Stomach (tissue), 4 donors: ENCODE data around the gene TRAF3IP3.

ENCODE experiments used
- POLR2A ChIP-seq, 4 donors: fragments of 450-650 bp; IDR thresholded peaks; one replicate each; pipeline ENCODE4 v1.6.1; 2016; ENCODE audit warnings: antibody characterized with exemption in 4 of 4, control low read depth in 2 of 4, mild to moderate bottlenecking in 1 of 4, moderate library complexity in 1 of 4
- POLR2AphosphoS5 ChIP-seq, 3 donors: sonication (generic); formaldehyde crosslinking; IDR thresholded peaks; one replicate each; pipeline ENCODE4 v1.6.1; 2016; ENCODE audit warnings: antibody characterized with exemption in 3 of 3

- TF ChIP-seq POLR2A (IDR thresholded peaks at IDR 0.05): no peak
- no peak for TF ChIP-seq POLR2AphosphoS5 (IDR thresholded peaks at IDR 0.05)
Measured at GRCh38 chr1:209831615-209832014, 75.8 kb downstream of the TRAF3IP3 start.
